HFF-Myc (cell line): ENCODE measurements around the gene LZIC.
"Not testable (repeated sequence)": the region's sequence is repeated elsewhere in the genome, so short reads cannot be mapped to it uniquely, and the experiment has no call there.

ENCODE experiments used
- DNase-seq: peaks from one replicate; pipeline ENCODE4 v3.0.0-alpha.2; 2011; ENCODE audit warnings: low read depth; ENCODE audit errors: extremely low read depth
- H3K4me3 ChIP-seq: replicated peaks from 2 replicates; pipeline ENCODE4 v1.5.1; 2011; ENCODE audit warnings: low read depth, mild to moderate bottlenecking, control low read depth, low read length
- TF ChIP-seq, protein P1 (sequence below): IDR thresholded peaks from 2 replicates; pipeline ENCODE4 v1.5.1; 2012; ENCODE audit warnings: mild to moderate bottlenecking, low read depth, low read length, control low read depth; ENCODE audit errors: missing control alignments

Gene LZIC

DNA sequence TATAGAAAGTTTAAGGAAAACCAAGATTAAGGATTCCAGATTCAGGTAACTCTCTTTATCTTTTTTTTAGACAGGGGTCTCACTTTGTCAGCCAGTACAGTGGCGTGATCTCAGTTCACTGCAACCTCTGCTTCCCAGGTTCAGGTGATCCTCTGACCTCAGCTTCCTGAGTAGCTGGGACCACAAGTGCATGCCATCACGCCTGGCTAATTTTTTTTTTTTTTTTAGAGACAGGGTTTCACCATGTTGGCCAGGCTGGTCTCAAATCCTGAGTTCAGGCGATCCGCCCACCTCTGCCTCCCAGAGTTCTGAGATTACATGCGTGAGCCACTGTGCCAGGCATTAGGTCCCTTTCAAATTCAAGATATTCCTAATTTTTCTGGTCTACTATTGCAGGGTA, 15.9 kb downstream of the LZIC start:
- TF ChIP-seq, protein P1, sequence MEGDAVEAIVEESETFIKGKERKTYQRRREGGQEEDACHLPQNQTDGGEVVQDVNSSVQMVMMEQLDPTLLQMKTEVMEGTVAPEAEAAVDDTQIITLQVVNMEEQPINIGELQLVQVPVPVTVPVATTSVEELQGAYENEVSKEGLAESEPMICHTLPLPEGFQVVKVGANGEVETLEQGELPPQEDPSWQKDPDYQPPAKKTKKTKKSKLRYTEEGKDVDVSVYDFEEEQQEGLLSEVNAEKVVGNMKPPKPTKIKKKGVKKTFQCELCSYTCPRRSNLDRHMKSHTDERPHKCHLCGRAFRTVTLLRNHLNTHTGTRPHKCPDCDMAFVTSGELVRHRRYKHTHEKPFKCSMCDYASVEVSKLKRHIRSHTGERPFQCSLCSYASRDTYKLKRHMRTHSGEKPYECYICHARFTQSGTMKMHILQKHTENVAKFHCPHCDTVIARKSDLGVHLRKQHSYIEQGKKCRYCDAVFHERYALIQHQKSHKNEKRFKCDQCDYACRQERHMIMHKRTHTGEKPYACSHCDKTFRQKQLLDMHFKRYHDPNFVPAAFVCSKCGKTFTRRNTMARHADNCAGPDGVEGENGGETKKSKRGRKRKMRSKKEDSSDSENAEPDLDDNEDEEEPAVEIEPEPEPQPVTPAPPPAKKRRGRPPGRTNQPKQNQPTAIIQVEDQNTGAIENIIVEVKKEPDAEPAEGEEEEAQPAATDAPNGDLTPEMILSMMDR, result no peak
- DNase-seq, result no peak
- H3K4me3 ChIP-seq, result no peak overlapping the region

- no peak overlapping the region for H3K4me3 ChIP-seq
- TF ChIP-seq, protein P1, result no peak
- DNase-seq, result no peak
These were observed 20.8 kb downstream of the LZIC start for GRCh38 chr1:9922342-9922741.

- no peak for DNase-seq
- H3K4me3 ChIP-seq, result no peak overlapping the region
- TF ChIP-seq, protein P1, result no peak
These were observed 22.6 kb downstream of the LZIC start for GRCh38 chr1:9920606-9921005.

- no peak for DNase-seq
- no peak overlapping the region for H3K4me3 ChIP-seq
- TF ChIP-seq, protein P1, result no peak
These were observed 25.3 kb downstream of the LZIC start for GRCh38 chr1:9917901-9918300.

DNA sequence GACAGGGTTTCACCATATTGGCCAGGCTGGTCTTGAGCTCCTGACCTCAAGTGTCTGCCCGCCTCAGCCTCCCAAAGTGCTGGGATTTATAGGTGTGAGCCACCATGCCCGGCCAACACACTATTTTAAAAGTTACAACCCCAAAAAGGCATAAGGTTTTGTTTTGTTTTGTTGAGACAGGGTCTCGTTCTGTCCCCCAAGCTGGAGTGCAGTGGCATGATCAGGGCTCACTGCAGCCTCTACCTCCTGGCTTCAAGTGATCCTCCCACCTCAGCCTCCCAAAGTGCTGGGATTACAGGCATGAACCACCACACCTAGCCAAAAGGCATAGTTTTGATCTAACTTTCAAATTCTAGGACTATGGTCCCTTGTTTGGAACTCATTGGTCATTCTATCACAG, 25.7 kb downstream of the LZIC start:
- H3K4me3 ChIP-seq, DNase-seq: not testable (repeated sequence)

- TF ChIP-seq, protein P1, result no peak
- no peak overlapping the region for H3K4me3 ChIP-seq
- DNase-seq, result no peak
These were observed 26.7 kb downstream of the LZIC start for GRCh38 chr1:9916452-9916851.

DNA sequence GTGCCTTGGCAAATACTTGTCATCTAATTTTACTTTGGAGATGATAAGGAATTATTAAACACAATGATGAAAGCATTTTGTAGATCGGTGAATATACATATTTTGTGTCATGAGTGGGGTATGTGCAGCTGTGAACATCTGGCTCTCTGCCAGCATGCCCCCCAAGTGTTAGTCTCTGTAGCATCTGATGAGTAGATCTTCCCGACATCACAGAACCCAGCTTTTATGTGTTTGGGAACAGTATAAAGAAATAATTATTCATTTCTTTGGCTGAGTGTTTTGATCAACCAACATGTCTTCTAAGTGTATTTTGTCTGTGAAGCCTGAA, 28.6 kb downstream of the LZIC start:
- TF ChIP-seq, protein P1, result no peak

More for the DNA sequence above, 28.6 kb downstream of the LZIC start:
- H3K4me3 ChIP-seq, result no peak overlapping the region
- no peak for DNase-seq
